Endothelial cell (in vitro differentiated cells): Measurements from ENCODE around the gene MOB3B. TPM values are rescaled to one million over a fixed set of nuclear protein-coding genes. Genes with fewer than 3 reads are reported as not detected.

ENCODE experiments used
- DNase-seq: peaks from one replicate; pipeline ENCODE4 v3.0.0; 2021; ENCODE audit warnings: low spot score
- H3K27ac Mint-ChIP-seq: one replicate; pipeline ENCODE4 v1.8.0; 2021; ENCODE audit warnings: mixed read lengths, inconsistent platforms; ENCODE audit not compliant: unreplicated experiment
- H3K27me3 Mint-ChIP-seq: one replicate; pipeline ENCODE4 v1.8.0; 2021; ENCODE audit warnings: mild to moderate bottlenecking, moderate library complexity, mixed read lengths, inconsistent platforms; ENCODE audit not compliant: unreplicated experiment
- H3K36me3 Mint-ChIP-seq: one replicate; pipeline ENCODE4 v1.8.0; 2021; ENCODE audit warnings: mild to moderate bottlenecking, low read depth, mixed read lengths, inconsistent platforms; ENCODE audit not compliant: unreplicated experiment
- H3K4me1 Mint-ChIP-seq: one replicate; pipeline ENCODE4 v1.8.0; 2021; ENCODE audit warnings: mild to moderate bottlenecking, mixed read lengths, inconsistent platforms; ENCODE audit not compliant: unreplicated experiment
- H3K4me3 Mint-ChIP-seq: one replicate; pipeline ENCODE4 v1.8.0; 2021; ENCODE audit warnings: mild to moderate bottlenecking, mixed read lengths, inconsistent platforms; ENCODE audit not compliant: unreplicated experiment
- H3K9me3 Mint-ChIP-seq: one replicate; pipeline ENCODE4 v1.8.0; 2021; ENCODE audit warnings: mixed read lengths, inconsistent platforms; ENCODE audit not compliant: unreplicated experiment
- total RNA-seq: library from RNA; stranded (reverse); fragmentation: NEBNext Ultra II Directional; extraction: Animal tissue kit (Norgen Biotek cat#: 25700); gene quantifications from one replicate; pipeline ENCODE4 v1.2.1, GENCODE V29; 2021; ENCODE audit not compliant: unreplicated experiment
- TF ChIP-seq, protein P1 (sequence below): fragments of 200-600 bp; sonication (generic); IDR thresholded peaks from one replicate; pipeline ENCODE4 v1.5.0; 2021; ENCODE audit warnings: antibody characterized with exemption; ENCODE audit not compliant: unreplicated experiment

Gene MOB3B
- total RNA-seq, 1 donor from 2014 or later: 6.4 TPM

DNA sequence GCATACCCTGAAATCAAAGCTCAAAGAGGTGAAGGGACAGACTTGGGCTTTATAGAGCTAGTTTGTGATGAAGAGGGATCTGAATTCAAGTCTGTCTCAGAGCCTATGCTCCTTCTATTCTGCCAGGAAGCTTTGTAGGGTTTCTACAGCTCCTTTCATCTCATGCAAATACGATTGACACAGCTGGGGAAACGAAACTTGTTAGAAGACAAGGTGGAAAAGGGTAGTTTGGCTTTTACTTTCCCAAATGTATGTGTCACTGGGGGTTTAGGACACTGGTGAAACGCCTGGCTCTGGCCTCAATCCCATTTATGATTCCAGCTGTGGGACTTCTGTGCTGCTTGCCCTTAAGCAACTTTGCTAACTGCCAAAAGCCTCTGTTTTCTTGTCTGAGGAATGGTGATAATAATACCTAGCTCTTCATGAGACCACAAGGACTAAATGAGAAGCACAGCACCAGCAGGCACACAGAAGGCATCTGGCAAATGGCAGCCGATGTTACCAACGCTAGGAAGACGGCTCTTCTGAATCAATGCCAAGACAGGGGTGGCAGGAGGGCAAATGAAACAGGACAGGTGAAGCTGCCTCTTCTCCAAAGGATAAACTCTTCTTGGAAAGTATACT lies 162.3 kb downstream of the MOB3B start:
- peaks cover 20% of the 10 kb centered on the region for H3K4me1 Mint-ChIP-seq
- DNase-seq: no peak
- no peak overlapping the region for H3K4me3 Mint-ChIP-seq
- no peaks in the 10 kb centered on the region for H3K9me3 Mint-ChIP-seq
- H3K27me3 Mint-ChIP-seq: no peaks in the 10 kb centered on the region
- no peak overlapping the region for H3K27ac Mint-ChIP-seq
- no peaks in the 10 kb centered on the region for H3K36me3 Mint-ChIP-seq
- TF ChIP-seq, protein P1, sequence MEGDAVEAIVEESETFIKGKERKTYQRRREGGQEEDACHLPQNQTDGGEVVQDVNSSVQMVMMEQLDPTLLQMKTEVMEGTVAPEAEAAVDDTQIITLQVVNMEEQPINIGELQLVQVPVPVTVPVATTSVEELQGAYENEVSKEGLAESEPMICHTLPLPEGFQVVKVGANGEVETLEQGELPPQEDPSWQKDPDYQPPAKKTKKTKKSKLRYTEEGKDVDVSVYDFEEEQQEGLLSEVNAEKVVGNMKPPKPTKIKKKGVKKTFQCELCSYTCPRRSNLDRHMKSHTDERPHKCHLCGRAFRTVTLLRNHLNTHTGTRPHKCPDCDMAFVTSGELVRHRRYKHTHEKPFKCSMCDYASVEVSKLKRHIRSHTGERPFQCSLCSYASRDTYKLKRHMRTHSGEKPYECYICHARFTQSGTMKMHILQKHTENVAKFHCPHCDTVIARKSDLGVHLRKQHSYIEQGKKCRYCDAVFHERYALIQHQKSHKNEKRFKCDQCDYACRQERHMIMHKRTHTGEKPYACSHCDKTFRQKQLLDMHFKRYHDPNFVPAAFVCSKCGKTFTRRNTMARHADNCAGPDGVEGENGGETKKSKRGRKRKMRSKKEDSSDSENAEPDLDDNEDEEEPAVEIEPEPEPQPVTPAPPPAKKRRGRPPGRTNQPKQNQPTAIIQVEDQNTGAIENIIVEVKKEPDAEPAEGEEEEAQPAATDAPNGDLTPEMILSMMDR: no peak

DNA sequence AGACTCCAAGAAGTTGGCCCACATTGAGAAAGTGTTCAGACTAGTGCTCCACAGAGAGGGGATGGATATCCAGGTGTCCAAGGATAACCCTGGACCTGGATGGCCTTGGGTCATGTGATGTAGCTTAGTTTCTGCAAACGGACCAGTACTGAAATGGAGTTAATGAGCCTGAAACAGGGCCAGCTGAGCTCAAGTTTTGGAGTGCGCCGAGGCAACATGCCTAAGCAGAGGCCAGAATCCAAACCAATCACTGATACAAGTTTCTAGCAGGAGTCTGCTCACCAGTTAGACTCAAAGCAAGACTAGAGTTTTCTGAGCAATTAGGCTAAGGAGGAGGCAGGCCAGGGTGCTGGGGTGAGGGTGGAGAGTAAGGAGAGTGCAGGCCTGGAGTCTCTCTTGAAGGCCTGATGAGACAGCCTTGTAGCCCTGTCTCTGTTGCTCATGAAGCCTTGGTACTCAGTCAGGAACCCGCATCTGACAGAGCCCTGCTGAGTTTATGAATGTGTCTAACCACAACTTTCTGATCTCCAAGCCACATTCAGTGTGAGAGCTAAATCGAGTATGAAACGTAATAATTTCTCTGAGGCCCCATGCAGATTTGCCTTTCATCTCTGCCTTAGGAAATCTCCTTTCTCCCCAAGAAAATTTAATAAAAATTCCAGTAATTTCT lies 163.8 kb downstream of the MOB3B start:
- no peak for DNase-seq
- no peak overlapping the region for H3K4me3 Mint-ChIP-seq
- peaks cover 8% of the 10 kb centered on the region for H3K4me1 Mint-ChIP-seq
- no peak overlapping the region for H3K27ac Mint-ChIP-seq
- peaks cover 2% of the 10 kb centered on the region for H3K27me3 Mint-ChIP-seq
- no peaks in the 10 kb centered on the region for H3K9me3 Mint-ChIP-seq
- TF ChIP-seq, protein P1: no peak
- no peaks in the 10 kb centered on the region for H3K36me3 Mint-ChIP-seq

DNA sequence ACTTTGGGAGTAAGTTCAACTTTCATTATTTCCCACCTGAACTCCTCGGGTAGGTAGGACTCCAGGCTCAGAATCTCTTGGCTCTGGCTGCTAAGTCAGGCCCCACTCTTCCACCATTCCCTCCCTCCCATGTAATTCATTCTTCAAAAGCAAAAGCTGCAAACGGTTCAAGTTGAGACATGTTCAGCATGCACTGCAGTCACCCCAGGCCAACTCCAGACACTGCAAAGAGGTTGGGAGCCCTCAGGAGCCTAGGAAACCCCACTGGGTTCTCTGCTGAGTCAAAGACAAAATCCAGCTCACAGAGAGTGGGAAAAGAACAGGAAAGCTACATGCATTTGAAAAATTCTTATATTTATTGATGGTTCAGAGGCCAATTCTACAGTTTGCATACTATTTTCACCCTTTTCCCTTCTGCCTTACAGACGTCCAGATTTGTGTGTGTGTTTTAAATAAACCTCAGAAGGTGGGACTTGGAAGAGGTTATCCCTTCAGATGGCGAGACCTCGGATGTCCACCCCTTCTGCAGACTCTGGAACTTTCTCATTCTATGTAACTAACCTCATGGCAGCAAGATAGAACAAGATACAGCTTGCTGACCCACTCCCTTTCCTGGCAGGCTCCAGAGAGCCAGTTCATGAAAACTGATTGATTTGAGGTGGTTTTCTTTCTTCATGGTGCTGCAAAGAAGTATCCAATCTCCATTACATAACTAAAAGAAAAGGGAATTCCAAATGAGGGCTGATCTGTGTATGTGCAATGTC lies 167.0 kb downstream of the MOB3B start:
- Mint-ChIP-seq H3K36me3 (peaks cover 6% of the 10 kb centered on the region), H3K4me1 (no peaks in the 10 kb centered on the region), H3K4me3 (no peak overlapping the region), H3K27me3 (peaks cover 5% of the 10 kb centered on the region), H3K27ac (no peak overlapping the region), H3K9me3 (no peaks in the 10 kb centered on the region)
- no peak for DNase-seq
- TF ChIP-seq, protein P1: no peak

DNA sequence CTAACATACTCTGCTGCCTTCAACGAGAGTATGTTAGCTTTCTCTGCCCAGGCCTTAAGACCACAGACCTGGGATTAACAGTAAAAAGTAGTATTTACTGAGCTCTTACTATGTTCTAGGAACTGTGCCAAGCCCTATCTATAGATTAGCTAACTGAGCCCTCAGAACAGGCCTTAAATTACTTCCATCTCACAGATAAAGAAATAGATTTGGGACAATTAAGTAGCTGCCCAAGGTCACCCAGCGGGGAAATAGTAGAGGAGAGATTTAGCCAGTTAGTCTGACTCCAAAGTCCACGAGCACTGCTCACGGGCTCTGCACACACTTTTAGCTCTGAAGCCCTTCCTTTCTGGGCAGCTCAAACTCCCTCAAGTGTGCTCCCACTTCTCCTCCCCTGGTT lies 168.1 kb downstream of the MOB3B start:
- DNase-seq: no peak
- Mint-ChIP-seq H3K27me3 (peaks cover 5% of the 10 kb centered on the region), H3K36me3 (peaks cover 6% of the 10 kb centered on the region), H3K27ac (no peak overlapping the region), H3K4me3 (no peak overlapping the region), H3K4me1 (no peaks in the 10 kb centered on the region), H3K9me3 (no peaks in the 10 kb centered on the region)
- TF ChIP-seq, protein P1: no peak

DNA sequence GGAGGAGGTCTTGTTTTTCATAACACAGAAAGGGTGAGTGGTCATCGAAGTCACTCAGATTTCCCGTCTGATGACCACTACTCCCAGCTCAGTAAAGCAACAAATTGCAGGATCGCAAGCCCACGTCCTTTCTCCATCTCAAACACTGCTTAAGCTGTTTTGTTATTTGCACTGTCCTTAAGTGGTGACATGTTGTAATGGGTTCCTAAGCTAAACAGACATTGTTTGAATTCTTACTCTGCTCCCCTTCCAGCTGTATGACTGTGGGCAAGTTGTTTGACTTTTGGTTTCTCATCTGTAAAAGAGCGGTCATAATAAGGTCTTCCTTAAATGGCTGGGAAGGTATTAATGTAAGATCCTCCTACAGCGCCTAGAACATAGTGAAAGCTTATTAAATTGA lies 169.9 kb downstream of the MOB3B start:
- H3K27me3 Mint-ChIP-seq: peaks cover 5% of the 10 kb centered on the region
- H3K4me3 Mint-ChIP-seq: no peak overlapping the region
- no peak for DNase-seq
- H3K27ac Mint-ChIP-seq: no peak overlapping the region
- H3K9me3 Mint-ChIP-seq: no peaks in the 10 kb centered on the region
- peaks cover 6% of the 10 kb centered on the region for H3K36me3 Mint-ChIP-seq
- TF ChIP-seq, protein P1: no peak
- H3K4me1 Mint-ChIP-seq: no peaks in the 10 kb centered on the region
